ENCODE measurements around the gene AHR. TPM values are rescaled to one million over a fixed set of nuclear protein-coding genes. Genes with fewer than 3 reads are reported as not detected.

The AHR gene
- total RNA-seq, 1 experiment from 2014 or later: 72.7 TPM

- BruUV-seq (replicated peaks): no TSS peak
- peaks cover 65% of the 10 kb centered on the region for H3K36me3 ChIP-seq (ENCODE audit: low read depth, low read length)
- CTCF ChIA-PET: no interaction called here
- H3K27ac ChIP-seq (ENCODE audit: low read length): no peak overlapping the region
- no peak overlapping the region for H2AFZ ChIP-seq (ENCODE audit: low read length)
- peak; percentile 70 for ATAC-seq
- no peaks in the 10 kb centered on the region for H4K20me1 ChIP-seq (ENCODE audit: low read length)
- intact Hi-C loops (cut with micrococcal nuclease): no loop called here
- H3F3A ChIP-seq (ENCODE audit: low read length, unreplicated experiment): no peaks in the 10 kb centered on the region
- POLR2A ChIA-PET (ENCODE audit: unreplicated experiment): no interaction called here
- H3K4me3 ChIP-seq (ENCODE audit: low read length): no peak overlapping the region
- H3K4me2 ChIP-seq (ENCODE audit: low read length): no peak overlapping the region
- no peaks in the 10 kb centered on the region for H3K9me3 ChIP-seq (ENCODE audit: low read length)
- H3K27me3 ChIP-seq (ENCODE audit: low read length): no peaks in the 10 kb centered on the region
- peaks cover 9% of the 10 kb centered on the region for H3K4me1 ChIP-seq (ENCODE audit: insufficient read depth, low read length)
- no peak overlapping the region for H3K9ac ChIP-seq (ENCODE audit: low read length)
- no peaks in the 10 kb centered on the region for H3K9me2 ChIP-seq (replicated peaks; ENCODE audit: low read length)
- DNase-seq: no peak
- 0 out of 2 replicates have a peak, but pooled peaks cover 8% of the 10 kb centered on the region for H3K79me2 ChIP-seq (ENCODE audit: low read length)
- TF ChIP-seq CTCF (conservative IDR thresholded peaks at IDR 0.05; ENCODE audit: low read depth, low read length) (no peak), EZH2phosphoT487 (IDR thresholded peaks at IDR 0.05; ENCODE audit: borderline replicate concordance, low read length) (no peak), EZH2 (IDR thresholded peaks at IDR 0.05; ENCODE audit: low read length, unreplicated experiment) (no peak)
These were observed 34.8 kb downstream of the AHR start for GRCh38 chr7:17333221-17333620.

GRCh38 chr7:17336168-17336567 is 37.7 kb downstream of the AHR start:
- H3K4me3 ChIP-seq (ENCODE audit: low read length): no peak overlapping the region
- no peak overlapping the region for H2AFZ ChIP-seq (ENCODE audit: low read length)
- BruUV-seq (replicated peaks): no TSS peak
- H3K9me2 ChIP-seq (replicated peaks; ENCODE audit: low read length): no peaks in the 10 kb centered on the region
- peaks cover 20% of the 10 kb centered on the region for H3K79me2 ChIP-seq (ENCODE audit: low read length)
- ChIA-PET CTCF (no interaction called here), POLR2A (ENCODE audit: unreplicated experiment) (interaction anchor here (0.9 kb wide), 1 partner anchor 188 kb away, joined by 4 read pairs; no protein-coding TSS in a partner anchor)
- H3K36me3 ChIP-seq (ENCODE audit: low read depth, low read length): peaks cover 57% of the 10 kb centered on the region
- ATAC-seq (no peak), DNase-seq (no peak)
- TF ChIP-seq EZH2 (IDR thresholded peaks at IDR 0.05; ENCODE audit: low read length, unreplicated experiment): no peak
- TF ChIP-seq CTCF (conservative IDR thresholded peaks at IDR 0.05; ENCODE audit: low read depth, low read length): no peak
- TF ChIP-seq EZH2phosphoT487 (IDR thresholded peaks at IDR 0.05; ENCODE audit: borderline replicate concordance, low read length): no peak
- no peak overlapping the region for H3K9ac ChIP-seq (ENCODE audit: low read length)
- peaks cover 9% of the 10 kb centered on the region for H3K4me1 ChIP-seq (ENCODE audit: insufficient read depth, low read length)
- H3F3A ChIP-seq (ENCODE audit: low read length, unreplicated experiment): no peaks in the 10 kb centered on the region
- H3K4me2 ChIP-seq (ENCODE audit: low read length): no peak overlapping the region
- no peaks in the 10 kb centered on the region for H3K27me3 ChIP-seq (ENCODE audit: low read length)
- no peak overlapping the region for H3K27ac ChIP-seq (ENCODE audit: low read length)
- H3K9me3 ChIP-seq (ENCODE audit: low read length): no peaks in the 10 kb centered on the region
- 0 out of 2 replicates have a peak, but pooled peaks cover 5% of the 10 kb centered on the region for H4K20me1 ChIP-seq (ENCODE audit: low read length)
- intact Hi-C loops (cut with micrococcal nuclease): no loop called here

GRCh38 chr7:17339139-17339538 is 40.7 kb downstream of the AHR start:
- intact Hi-C loops (cut with micrococcal nuclease): no loop called here
- CTCF ChIA-PET: no interaction called here
- Histone ChIP-seq H3K4me2 (ENCODE audit: low read length) (no peak overlapping the region), H3K9me2 (replicated peaks; ENCODE audit: low read length) (no peaks in the 10 kb centered on the region), H3K4me3 (ENCODE audit: low read length) (no peak overlapping the region), H3F3A (ENCODE audit: low read length, unreplicated experiment) (no peaks in the 10 kb centered on the region), H3K36me3 (ENCODE audit: low read depth, low read length) (peaks cover 52% of the 10 kb centered on the region), H2AFZ (ENCODE audit: low read length) (no peak overlapping the region), H3K27me3 (ENCODE audit: low read length) (no peaks in the 10 kb centered on the region), H3K9me3 (ENCODE audit: low read length) (no peaks in the 10 kb centered on the region), H4K20me1 (ENCODE audit: low read length) (peaks cover 17% of the 10 kb centered on the region; the same call in 1 of the 2 replicates), H3K79me2 (ENCODE audit: low read length) (peaks cover 37% of the 10 kb centered on the region), H3K9ac (ENCODE audit: low read length) (no peak overlapping the region), H3K27ac (ENCODE audit: low read length) (no peak overlapping the region), H3K4me1 (ENCODE audit: insufficient read depth, low read length) (no peaks in the 10 kb centered on the region)
- TF ChIP-seq CTCF (conservative IDR thresholded peaks at IDR 0.05; ENCODE audit: low read depth, low read length) (no peak), EZH2phosphoT487 (IDR thresholded peaks at IDR 0.05; ENCODE audit: borderline replicate concordance, low read length) (no peak), EZH2 (IDR thresholded peaks at IDR 0.05; ENCODE audit: low read length, unreplicated experiment) (no peak)
- peak; percentile 29; the same call in 1 of the 2 replicates for ATAC-seq
- POLR2A ChIA-PET (ENCODE audit: unreplicated experiment): no interaction called here
- no TSS peak for BruUV-seq (replicated peaks)
- DNase-seq: no peak

Data from PC-3 (cell line).